ENCODE data around the gene TSPEAR.

Gene TSPEAR

DNA sequence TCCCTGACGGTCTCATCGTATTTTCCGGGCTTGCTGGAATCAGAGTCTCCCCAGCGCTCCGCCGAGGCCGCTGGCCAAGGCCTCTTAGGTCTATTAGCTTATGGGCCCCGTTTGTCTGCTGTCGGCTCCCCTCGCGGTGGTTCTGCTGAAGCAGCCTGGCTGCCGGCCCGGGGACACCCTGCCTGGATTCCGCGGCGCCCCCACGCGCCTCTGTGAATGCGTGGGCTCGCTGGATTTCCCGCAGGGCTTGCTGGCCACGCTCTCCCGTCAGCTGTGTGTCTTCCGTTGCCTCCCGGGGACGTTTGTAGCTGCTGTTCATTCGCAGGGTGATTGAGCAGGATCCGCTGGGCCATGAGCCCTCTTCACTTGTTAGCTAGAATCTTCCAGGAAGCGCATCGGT is 247.6 kb downstream of the TSPEAR start:
- H3K36me3 ChIP-seq (ENCODE audit: control insufficient read depth in 1 of 2, insufficient read depth in 2 of 2, low read length in 2 of 2), result no peaks in the 10 kb centered on the region
- H3K27me3 ChIP-seq (ENCODE audit: control insufficient read depth in 1 of 2, insufficient read depth in 2 of 2, low read length in 2 of 2), result no peaks in the 10 kb centered on the region
- no peaks in the 10 kb centered on the region for H3K9me3 ChIP-seq (ENCODE audit: control insufficient read depth in 1 of 2, low read length in 2 of 2)
- H3K4me3 ChIP-seq (ENCODE audit: low read depth in 1 of 2, low read length in 2 of 2), result no peak overlapping the region
- no peaks in the 10 kb centered on the region for H3K4me1 ChIP-seq (ENCODE audit: control insufficient read depth in 1 of 2, insufficient read depth in 2 of 2, low read length in 2 of 2)
- H3K9ac ChIP-seq (ENCODE audit: low read depth in 1 of 2, low read length in 2 of 2), result no peak overlapping the region
- no peak overlapping the region for H3K27ac ChIP-seq (ENCODE audit: low read depth, low read length)

DNA sequence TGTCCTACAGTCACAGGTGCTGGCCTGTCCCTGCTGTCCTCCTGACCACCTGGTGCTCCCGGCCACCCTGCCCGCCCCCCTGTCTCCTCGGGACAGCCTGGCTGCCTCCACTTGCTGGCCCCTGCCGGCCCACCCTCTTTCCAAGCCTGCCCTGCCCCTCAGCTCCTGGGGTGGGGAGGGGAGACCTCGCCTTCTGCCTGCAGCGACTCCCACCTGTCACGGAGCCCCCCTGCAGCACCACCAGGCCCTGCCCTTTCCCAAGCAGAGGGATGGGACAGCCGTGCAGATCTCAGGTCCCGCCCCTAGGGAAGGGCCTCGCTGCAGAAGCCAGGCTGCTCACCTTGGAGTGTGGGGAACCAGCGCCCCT is 248.6 kb downstream of the TSPEAR start:
- H3K27me3 ChIP-seq (ENCODE audit: control insufficient read depth in 1 of 2, insufficient read depth in 2 of 2, low read length in 2 of 2), result no peaks in the 10 kb centered on the region
- H3K27ac ChIP-seq (ENCODE audit: low read depth, low read length), result no peak overlapping the region
- no peaks in the 10 kb centered on the region for H3K36me3 ChIP-seq (ENCODE audit: control insufficient read depth in 1 of 2, insufficient read depth in 2 of 2, low read length in 2 of 2)
- no peak overlapping the region for H3K9ac ChIP-seq (ENCODE audit: low read depth in 1 of 2, low read length in 2 of 2)
- no peak overlapping the region for H3K4me3 ChIP-seq (ENCODE audit: low read depth in 1 of 2, low read length in 2 of 2)
- no peaks in the 10 kb centered on the region for H3K9me3 ChIP-seq (ENCODE audit: control insufficient read depth in 1 of 2, low read length in 2 of 2)
- H3K4me1 ChIP-seq (ENCODE audit: control insufficient read depth in 1 of 2, insufficient read depth in 2 of 2, low read length in 2 of 2), result peaks cover 3% of the 10 kb centered on the region in 2 donors

DNA sequence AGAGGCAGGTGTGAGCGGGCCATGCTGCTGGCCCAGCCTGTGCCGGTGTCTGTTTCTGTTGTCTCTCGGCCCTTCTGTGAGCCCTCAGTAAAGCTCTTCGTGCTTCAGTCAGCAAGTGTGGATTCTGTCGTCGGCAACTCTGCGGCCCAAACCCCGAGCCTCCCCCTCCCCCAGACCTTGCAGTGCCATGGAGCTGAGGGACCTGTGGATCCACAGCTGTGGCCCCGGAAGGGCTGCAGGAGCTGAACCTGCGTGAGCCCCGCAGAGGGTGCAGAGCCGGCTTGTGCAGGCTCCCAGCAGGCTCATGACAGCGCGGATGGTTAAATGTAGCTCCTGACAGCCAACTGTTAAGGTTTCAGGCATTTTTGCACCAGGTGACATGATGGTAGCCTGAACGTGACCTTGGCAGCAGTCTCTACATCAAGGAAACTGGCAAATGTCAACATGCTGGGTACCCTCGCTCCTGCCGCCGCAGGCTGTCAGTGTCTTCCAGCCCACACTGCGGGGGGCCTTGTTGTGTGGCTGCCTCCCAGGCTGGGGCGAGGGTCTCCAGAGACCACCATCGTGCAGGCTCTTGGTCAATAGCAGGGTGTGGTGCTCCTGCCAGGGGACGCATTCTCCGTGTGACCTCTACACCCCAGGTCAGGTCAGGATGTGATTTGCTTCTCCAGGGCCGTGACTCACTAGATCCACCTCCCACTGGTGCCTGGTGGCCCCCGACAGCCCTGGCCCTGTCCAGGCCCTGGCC is 249.1 kb downstream of the TSPEAR start:
- Histone ChIP-seq H3K4me3 (ENCODE audit: low read depth in 1 of 2, low read length in 2 of 2) (no peak overlapping the region), H3K9ac (ENCODE audit: low read depth in 1 of 2, low read length in 2 of 2) (no peak overlapping the region), H3K27ac (ENCODE audit: low read depth, low read length) (no peak overlapping the region), H3K9me3 (ENCODE audit: control insufficient read depth in 1 of 2, low read length in 2 of 2) (no peaks in the 10 kb centered on the region), H3K36me3 (ENCODE audit: control insufficient read depth in 1 of 2, insufficient read depth in 2 of 2, low read length in 2 of 2) (no peaks in the 10 kb centered on the region), H3K27me3 (ENCODE audit: control insufficient read depth in 1 of 2, insufficient read depth in 2 of 2, low read length in 2 of 2) (no peaks in the 10 kb centered on the region), H3K4me1 (ENCODE audit: control insufficient read depth in 1 of 2, insufficient read depth in 2 of 2, low read length in 2 of 2) (peaks cover 7 to 8% of the 10 kb centered on the region in 2 donors)

DNA sequence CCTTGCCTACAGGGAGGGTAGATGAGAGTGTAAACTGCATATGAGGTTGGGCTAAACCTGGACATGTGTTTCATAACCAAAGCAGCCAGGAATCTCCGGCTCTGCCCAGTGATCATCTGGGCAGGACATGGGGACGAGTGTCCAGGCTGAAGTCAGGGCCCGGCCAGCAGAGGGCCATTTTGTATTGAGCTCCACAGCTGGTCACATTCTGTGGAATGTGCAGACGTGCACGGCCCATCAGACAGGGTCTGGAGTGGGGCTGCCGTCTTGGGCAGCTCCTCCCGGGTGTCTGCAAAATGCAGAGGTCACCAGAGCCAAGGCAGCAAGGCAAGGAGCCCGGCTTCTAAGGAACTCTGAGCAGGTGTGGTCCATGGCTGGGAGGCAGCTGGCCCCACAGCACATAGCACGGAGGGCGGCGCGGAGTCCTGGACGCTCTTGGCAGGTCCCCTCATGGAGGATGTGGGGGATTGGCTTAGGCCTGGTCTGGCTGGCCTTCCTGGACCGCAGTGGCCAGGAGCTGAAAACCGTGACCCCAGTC is 249.8 kb downstream of the TSPEAR start:
- H3K36me3 ChIP-seq (ENCODE audit: control insufficient read depth in 1 of 2, insufficient read depth in 2 of 2, low read length in 2 of 2), result no peaks in the 10 kb centered on the region
- no peak overlapping the region for H3K27ac ChIP-seq (ENCODE audit: low read depth, low read length)
- no peaks in the 10 kb centered on the region for H3K9me3 ChIP-seq (ENCODE audit: control insufficient read depth in 1 of 2, low read length in 2 of 2)
- H3K4me1 ChIP-seq (ENCODE audit: control insufficient read depth in 1 of 2, insufficient read depth in 2 of 2, low read length in 2 of 2), result peaks cover 8 to 10% of the 10 kb centered on the region in 2 donors
- H3K4me3 ChIP-seq (ENCODE audit: low read depth in 1 of 2, low read length in 2 of 2), result no peak overlapping the region
- no peak overlapping the region for H3K9ac ChIP-seq (ENCODE audit: low read depth in 1 of 2, low read length in 2 of 2)
- H3K27me3 ChIP-seq (ENCODE audit: control insufficient read depth in 1 of 2, insufficient read depth in 2 of 2, low read length in 2 of 2), result no peaks in the 10 kb centered on the region

DNA sequence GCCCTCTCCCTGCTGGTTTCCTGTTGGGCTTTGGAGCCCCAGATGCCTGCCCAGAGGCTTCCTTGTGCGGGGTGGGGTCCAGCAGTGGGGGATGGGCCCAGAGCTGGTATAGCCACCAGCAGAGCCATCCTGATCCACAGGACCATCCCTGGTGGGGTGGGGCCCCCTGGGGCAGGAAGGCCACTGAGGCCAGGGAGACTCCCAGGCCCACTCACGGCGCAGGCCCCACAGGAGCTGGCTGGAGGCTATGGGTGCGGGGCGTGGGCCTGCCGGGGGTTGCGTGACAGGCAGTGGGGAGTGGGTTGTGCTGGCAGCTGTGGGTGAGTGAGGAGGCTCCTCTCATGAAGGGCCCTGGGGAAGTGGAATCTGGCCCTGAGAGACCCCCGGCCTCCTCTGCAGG is 250.4 kb downstream of the TSPEAR start:
- Histone ChIP-seq H3K4me1 (ENCODE audit: control insufficient read depth in 1 of 2, insufficient read depth in 2 of 2, low read length in 2 of 2) (peaks cover 8 to 16% of the 10 kb centered on the region in 2 donors), H3K36me3 (ENCODE audit: control insufficient read depth in 1 of 2, insufficient read depth in 2 of 2, low read length in 2 of 2) (no peaks in the 10 kb centered on the region), H3K27me3 (ENCODE audit: control insufficient read depth in 1 of 2, insufficient read depth in 2 of 2, low read length in 2 of 2) (no peaks in the 10 kb centered on the region), H3K9ac (ENCODE audit: low read depth in 1 of 2, low read length in 2 of 2) (no peak overlapping the region), H3K4me3 (ENCODE audit: low read depth in 1 of 2, low read length in 2 of 2) (no peak overlapping the region), H3K27ac (ENCODE audit: low read depth, low read length) (no peak overlapping the region), H3K9me3 (ENCODE audit: control insufficient read depth in 1 of 2, low read length in 2 of 2) (no peaks in the 10 kb centered on the region)

DNA sequence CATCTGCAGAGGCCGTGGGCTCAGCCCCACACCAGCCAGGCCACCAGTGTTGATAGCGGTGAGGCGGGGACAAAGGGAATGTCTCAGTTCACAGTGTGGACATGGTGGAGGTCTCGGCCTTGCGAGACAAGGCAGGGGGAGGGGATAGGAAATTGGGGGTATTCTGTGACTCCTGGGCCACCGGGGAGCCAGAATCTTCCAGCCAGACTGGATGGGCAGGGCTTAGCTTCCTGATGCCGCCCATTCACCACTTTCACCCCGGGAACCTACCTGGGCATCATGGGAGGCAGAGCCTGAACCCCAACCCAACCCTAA is 251.0 kb downstream of the TSPEAR start:
- H3K27me3 ChIP-seq (ENCODE audit: control insufficient read depth in 1 of 2, insufficient read depth in 2 of 2, low read length in 2 of 2), result no peaks in the 10 kb centered on the region
- no peak overlapping the region for H3K4me3 ChIP-seq (ENCODE audit: low read depth in 1 of 2, low read length in 2 of 2)
- peaks cover 8 to 17% of the 10 kb centered on the region in 2 donors for H3K4me1 ChIP-seq (ENCODE audit: control insufficient read depth in 1 of 2, insufficient read depth in 2 of 2, low read length in 2 of 2)
- no peaks in the 10 kb centered on the region for H3K9me3 ChIP-seq (ENCODE audit: control insufficient read depth in 1 of 2, low read length in 2 of 2)
- no peak overlapping the region for H3K27ac ChIP-seq (ENCODE audit: low read depth, low read length)
- no peaks in the 10 kb centered on the region for H3K36me3 ChIP-seq (ENCODE audit: control insufficient read depth in 1 of 2, insufficient read depth in 2 of 2, low read length in 2 of 2)
- H3K9ac ChIP-seq (ENCODE audit: low read depth in 1 of 2, low read length in 2 of 2), result no peak overlapping the region

DNA sequence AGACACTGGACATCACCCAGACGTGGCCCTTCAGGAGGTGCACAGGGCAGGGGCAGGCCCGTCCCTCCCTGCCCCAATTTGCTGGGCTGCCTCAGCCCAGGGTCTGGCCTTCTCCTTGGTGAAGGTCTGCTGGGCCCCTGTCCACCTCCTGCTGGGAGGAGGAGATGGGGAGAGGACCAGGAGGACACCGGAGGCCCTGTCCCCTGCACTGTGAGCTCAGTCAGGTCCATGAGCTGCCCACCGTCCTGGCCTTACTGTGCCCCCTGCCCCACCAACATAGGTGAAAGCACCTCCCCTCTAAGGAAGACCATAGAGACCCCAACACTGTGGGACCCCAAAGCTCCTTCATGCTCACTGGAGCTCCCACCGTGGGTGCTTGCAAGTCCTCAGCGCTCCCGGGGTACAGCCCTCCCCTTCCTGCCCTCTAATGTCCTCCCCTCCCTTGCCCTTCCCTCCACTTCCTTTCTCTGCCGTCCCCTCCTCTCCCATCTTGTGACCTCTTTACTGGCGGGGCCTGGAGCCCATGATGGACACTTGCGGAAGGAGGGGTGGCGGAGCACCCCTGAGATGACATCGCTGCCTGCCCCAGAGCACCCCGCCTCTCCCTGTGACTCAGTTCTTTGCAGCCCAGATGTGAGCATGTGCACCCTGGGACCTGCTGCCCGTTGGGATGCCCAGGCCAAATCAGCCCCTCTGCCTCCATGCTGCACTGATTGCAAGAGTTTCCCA is 251.5 kb downstream of the TSPEAR start:
- no peak overlapping the region for H3K4me3 ChIP-seq (ENCODE audit: low read depth in 1 of 2, low read length in 2 of 2)
- peaks cover 8 to 17% of the 10 kb centered on the region in 2 donors for H3K4me1 ChIP-seq (ENCODE audit: control insufficient read depth in 1 of 2, insufficient read depth in 2 of 2, low read length in 2 of 2)
- no peaks in the 10 kb centered on the region for H3K9me3 ChIP-seq (ENCODE audit: control insufficient read depth in 1 of 2, low read length in 2 of 2)
- no peaks in the 10 kb centered on the region for H3K27me3 ChIP-seq (ENCODE audit: control insufficient read depth in 1 of 2, insufficient read depth in 2 of 2, low read length in 2 of 2)
- H3K36me3 ChIP-seq (ENCODE audit: control insufficient read depth in 1 of 2, insufficient read depth in 2 of 2, low read length in 2 of 2), result no peaks in the 10 kb centered on the region
- H3K9ac ChIP-seq (ENCODE audit: low read depth in 1 of 2, low read length in 2 of 2), result no peak overlapping the region
- H3K27ac ChIP-seq (ENCODE audit: low read depth, low read length), result no peak overlapping the region

DNA sequence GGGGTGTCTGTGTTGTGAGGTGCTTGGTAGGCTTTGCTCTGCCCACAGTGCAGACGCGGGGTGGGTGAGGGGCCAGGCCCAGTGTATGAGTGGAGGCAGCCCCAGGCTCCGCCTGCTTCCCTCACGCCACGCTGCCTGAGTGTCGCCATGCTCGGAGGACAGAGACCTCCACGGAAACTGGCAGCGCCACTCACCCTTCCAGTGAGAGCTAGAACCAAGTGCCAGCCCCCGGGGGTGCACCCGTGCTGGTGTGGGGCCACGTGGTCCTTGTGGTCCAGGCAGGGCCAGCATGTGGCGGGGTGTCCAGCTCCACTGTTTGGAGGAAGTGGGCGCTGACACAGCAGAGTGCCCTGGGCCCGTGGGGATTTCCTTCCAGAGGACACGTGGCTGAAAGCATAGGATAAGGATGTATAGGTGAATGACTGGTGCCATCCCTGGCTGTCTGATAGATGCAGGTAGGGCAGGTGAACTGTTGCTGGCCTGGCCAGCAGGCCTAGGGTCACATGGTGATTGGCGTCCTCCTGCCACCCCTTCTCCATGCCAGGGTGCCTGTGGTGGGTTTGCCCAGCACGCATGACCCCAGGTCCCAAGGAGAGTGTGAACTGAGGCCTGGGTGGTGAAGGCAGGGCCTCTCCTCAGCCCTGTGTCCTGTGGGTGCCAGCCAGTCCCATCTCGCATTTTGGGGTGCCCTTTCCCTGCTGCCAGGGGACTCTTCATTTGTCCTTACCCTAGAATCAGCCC is 252.2 kb downstream of the TSPEAR start:
- H3K27me3 ChIP-seq (ENCODE audit: control insufficient read depth in 1 of 2, insufficient read depth in 2 of 2, low read length in 2 of 2), result no peaks in the 10 kb centered on the region
- no peak overlapping the region for H3K9ac ChIP-seq (ENCODE audit: low read depth in 1 of 2, low read length in 2 of 2)
- peaks cover 0 to 2% of the 10 kb centered on the region in 2 donors for H3K9me3 ChIP-seq (ENCODE audit: control insufficient read depth in 1 of 2, low read length in 2 of 2)
- H3K27ac ChIP-seq (ENCODE audit: low read depth, low read length), result no peak overlapping the region
- no peak overlapping the region for H3K4me3 ChIP-seq (ENCODE audit: low read depth in 1 of 2, low read length in 2 of 2)
- H3K36me3 ChIP-seq (ENCODE audit: control insufficient read depth in 1 of 2, insufficient read depth in 2 of 2, low read length in 2 of 2), result no peaks in the 10 kb centered on the region
- peaks cover 8 to 17% of the 10 kb centered on the region in 2 donors for H3K4me1 ChIP-seq (ENCODE audit: control insufficient read depth in 1 of 2, insufficient read depth in 2 of 2, low read length in 2 of 2)

DNA sequence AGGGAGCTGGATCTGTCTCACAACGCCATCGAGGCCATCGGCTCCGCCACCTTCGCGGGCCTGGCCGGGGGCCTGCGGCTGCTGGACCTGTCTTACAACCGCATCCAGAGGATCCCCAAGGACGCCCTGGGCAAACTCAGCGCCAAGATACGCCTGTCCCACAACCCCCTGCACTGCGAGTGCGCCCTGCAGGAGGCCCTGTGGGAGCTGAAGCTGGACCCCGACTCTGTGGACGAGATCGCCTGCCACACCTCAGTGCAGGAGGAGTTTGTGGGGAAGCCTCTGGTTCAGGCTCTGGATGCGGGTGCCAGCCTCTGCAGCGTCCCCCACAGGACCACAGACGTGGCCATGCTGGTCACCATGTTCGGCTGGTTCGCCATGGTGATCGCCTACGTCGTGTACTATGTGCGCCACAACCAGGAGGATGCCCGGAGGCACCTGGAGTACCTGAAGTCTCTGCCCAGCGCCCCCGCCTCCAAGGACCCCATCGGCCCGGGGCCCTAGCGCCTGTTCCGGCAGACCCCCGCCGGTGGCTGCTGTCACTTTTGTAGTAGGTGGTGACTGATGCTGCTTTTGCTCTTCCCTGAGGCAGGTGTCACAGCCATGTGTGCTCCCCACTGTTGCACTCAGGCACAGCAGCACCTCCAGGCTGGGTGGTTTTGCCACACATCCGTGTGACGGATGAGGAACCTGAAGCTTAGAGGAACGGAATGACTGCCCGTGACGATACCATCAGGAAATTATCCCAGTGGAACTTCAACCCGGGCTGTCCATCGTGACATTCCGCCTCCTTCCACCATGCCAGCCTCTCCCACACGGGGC is 254.2 kb downstream of the TSPEAR start:
- H3K9me3 ChIP-seq (ENCODE audit: control insufficient read depth in 1 of 2, low read length in 2 of 2), result peaks cover 0 to 5% of the 10 kb centered on the region in 2 donors
- H3K36me3 ChIP-seq (ENCODE audit: control insufficient read depth in 1 of 2, insufficient read depth in 2 of 2, low read length in 2 of 2), result no peaks in the 10 kb centered on the region
- H3K4me1 ChIP-seq (ENCODE audit: control insufficient read depth in 1 of 2, insufficient read depth in 2 of 2, low read length in 2 of 2), result peaks cover 8 to 17% of the 10 kb centered on the region in 2 donors
- no peak overlapping the region for H3K27ac ChIP-seq (ENCODE audit: low read depth, low read length)
- no peak overlapping the region for H3K4me3 ChIP-seq (ENCODE audit: low read depth in 1 of 2, low read length in 2 of 2)
- H3K27me3 ChIP-seq (ENCODE audit: control insufficient read depth in 1 of 2, insufficient read depth in 2 of 2, low read length in 2 of 2), result no peaks in the 10 kb centered on the region
- no peak overlapping the region for H3K9ac ChIP-seq (ENCODE audit: low read depth in 1 of 2, low read length in 2 of 2)
